GM13976 (cell line): ENCODE data around the gene RAB4A.

Source experiments
- DNase-seq: peaks from one replicate; pipeline ENCODE4 v3.0.0; 2012; ENCODE audit warnings: low spot score
- in situ Hi-C: fragments of 300-500 bp; cut with MboI; formaldehyde crosslinking; loops from one replicate; pipeline ENCODE4 v1.12.0; 2022; ENCODE audit warnings: low sequenced_read_pairs, mixed read lengths, inconsistent platforms; ENCODE audit not compliant: unreplicated experiment
- TF ChIP-seq, protein P1 (sequence below): IDR thresholded peaks from 2 replicates; pipeline ENCODE4 v1.5.1; 2012; ENCODE audit warnings: borderline replicate concordance, mild to moderate bottlenecking; ENCODE audit not compliant: insufficient read depth; ENCODE audit errors: extremely low read depth, missing control alignments, control extremely low read depth

Gene RAB4A

DNA sequence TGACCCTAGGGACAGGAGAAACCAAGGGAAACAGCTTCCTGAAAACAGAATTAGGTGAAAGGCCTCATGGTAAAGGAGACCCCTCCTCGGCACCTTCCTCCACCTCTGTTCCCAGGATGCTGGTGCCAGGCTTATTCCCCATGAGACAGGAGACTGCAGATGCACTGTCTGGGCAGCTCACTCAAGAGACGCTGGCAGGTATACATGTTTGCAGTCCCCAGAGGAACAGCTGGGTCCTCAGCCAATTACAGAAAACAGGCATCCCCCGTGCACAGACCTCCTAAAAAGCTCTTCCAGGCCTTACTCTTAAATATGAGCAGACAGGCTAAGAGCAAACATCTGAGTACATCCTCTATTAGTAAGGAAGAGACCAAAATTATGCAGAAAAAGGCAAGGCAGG is 65.4 kb downstream of the RAB4A start:
- TF ChIP-seq, protein P1, sequence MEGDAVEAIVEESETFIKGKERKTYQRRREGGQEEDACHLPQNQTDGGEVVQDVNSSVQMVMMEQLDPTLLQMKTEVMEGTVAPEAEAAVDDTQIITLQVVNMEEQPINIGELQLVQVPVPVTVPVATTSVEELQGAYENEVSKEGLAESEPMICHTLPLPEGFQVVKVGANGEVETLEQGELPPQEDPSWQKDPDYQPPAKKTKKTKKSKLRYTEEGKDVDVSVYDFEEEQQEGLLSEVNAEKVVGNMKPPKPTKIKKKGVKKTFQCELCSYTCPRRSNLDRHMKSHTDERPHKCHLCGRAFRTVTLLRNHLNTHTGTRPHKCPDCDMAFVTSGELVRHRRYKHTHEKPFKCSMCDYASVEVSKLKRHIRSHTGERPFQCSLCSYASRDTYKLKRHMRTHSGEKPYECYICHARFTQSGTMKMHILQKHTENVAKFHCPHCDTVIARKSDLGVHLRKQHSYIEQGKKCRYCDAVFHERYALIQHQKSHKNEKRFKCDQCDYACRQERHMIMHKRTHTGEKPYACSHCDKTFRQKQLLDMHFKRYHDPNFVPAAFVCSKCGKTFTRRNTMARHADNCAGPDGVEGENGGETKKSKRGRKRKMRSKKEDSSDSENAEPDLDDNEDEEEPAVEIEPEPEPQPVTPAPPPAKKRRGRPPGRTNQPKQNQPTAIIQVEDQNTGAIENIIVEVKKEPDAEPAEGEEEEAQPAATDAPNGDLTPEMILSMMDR = no peak
- DNase-seq = no peak
- in situ Hi-C loops = no loop called here

DNA sequence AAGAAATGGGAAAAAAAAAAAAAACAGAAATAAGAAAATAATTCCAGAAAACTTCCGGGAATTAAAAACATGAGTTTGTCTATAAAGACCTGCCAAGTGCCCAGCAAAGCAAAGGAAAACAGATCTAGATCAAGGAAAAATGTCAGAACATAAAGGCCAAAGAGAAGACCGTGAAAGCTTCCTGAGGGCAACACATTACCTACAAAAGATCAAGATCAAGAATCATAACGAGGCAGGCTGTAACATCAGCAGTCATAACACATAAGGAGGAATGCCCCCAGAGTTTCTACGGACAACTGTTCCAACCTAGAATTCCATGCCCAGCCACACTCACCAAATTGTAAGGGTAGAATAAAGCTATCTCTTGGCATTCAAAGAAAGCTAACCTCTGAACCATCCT is 68.2 kb downstream of the RAB4A start:
- DNase-seq = no peak
- TF ChIP-seq, protein P1 = no peak
- in situ Hi-C loops = no loop called here

DNA sequence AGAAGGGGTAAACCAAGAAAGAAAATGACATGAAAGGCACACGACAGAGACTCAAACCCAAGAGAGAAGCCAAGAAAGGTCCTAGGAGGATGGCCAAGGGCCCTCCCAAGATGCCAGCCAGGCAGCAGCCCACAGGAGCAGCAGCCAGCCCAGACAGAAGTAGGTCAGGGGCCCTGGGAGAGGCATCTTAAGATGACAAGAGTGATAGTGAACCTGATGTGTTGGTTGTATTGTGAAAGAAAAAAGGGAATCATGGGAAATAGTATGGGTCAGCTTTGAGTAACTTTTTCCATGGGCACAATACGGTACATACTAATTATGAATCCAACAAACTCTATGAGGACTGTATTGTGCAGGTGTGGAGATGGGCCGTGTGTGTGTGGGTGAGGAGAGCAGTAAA is 68.6 kb downstream of the RAB4A start:
- no peak for DNase-seq
- in situ Hi-C loops = no loop called here
- TF ChIP-seq, protein P1 = no peak

DNA sequence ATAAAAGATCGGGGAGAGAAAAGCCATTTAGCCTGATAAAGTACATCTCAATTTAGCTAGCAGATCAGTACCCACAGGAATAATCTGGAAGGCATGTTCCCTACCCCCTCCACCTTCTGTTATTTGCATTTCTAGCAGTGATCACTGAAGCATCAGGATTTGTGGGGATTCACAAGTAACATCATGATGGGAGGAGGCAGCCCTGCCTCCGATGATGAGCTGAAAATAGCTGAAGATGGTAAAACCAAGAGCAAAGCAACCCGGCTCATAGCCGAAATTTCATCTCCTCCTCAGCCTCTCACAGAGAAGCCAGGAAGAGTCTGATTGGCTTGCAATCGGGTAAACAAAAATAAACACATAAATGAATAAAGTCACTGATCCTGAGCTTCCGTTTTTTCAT is 69.6 kb downstream of the RAB4A start:
- TF ChIP-seq, protein P1 = no peak
- no peak for DNase-seq
- in situ Hi-C loops = no loop called here

DNA sequence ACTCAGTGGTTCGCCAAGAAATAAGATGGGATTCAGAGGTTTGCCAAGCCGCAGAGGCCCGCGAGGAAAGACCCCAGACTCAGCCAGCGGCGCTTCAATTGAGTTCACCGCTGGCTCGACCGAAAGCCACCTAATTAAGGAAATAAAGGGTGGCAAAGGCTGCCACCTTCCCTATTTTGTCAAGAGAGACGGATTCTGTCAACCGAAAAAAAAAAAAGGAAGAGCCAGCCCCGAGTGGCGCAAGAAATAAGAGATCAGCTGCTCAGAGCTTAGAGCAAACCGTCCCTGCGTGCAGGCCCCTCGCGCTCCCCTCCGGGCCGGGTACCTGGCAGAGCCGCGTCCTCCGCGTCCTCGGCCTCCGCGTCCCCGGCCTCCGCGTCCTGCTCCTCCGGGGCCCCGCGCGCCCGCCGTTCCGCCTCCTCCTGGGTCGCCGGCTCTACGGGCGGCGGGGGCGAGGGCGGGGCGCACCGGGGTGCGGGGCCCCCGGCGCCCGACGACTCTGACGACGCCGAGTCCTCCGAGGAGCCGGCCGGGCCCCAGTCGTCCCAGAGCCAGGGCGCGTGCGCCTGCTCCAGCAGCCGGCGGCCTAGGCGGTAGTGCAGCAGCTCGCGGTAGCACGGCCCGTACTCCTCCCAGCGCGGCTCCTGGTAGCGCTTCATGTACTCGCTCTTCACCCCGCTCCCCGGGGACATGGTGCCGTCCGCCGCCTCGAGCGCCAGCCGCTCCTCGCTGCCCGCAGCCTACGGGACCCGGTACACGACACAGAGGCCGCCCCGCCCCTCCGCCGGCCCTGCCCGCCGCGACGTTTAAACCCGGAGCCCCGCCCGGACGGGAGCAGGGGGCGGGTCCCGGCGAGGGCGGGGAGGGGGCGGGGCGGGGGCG is 71.1 kb downstream of the RAB4A start:
- in situ Hi-C loops = no loop called here
- TF ChIP-seq, protein P1 = no peak

DNA sequence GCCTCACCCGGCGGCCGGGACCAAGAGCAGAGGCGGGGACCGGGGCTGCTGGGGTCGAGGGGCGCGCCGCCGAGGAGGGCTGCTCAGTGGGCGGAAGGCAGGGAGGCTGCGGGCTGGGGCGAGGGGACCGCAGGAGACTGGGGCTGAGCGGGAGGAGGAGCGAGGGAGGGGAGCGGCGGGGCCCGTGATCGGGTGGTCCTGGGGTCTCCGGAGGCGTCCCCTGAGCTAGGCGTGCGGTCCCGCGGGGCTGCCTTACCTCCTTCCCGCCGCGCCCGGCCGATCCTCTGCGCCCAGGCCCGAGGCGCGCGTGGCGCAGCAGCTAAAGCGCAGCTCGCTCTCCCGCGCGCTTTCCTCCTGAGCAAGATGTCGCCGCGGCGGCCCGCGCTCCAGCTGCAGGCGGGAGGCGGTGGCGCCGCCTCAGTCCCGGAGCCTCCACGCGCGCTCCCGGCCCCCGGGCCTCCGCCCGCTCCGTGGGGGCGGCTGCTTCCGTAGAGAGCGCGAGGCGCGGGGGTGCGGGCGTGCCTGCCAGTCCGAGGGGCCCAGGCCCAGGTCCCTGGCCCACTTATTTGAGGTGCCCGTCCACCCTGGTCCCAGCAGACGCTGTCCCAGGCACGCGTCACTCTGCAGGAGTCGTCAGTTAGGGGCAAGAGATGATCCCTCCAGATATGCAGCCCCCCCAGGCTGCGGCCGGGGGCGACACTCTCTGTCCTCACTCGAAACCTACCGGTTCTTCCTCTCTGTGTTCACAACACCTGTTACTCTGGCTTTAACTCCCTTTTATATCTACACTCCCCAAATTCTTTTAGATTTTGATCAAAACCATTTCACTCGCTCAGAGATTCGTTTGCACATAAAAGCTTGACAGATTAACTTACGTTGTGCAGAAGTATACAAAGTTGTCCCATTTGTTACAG is 72.0 kb downstream of the RAB4A start, which contains the start of gene CCSAP:
Gene CCSAP, minus strand, starts transcription at position 392 of the 914 bp plus-strand sequence. CDS start 582 bp downstream, outside the sequence.
- DNase-seq = peak; percentile 73
- TF ChIP-seq, protein P1 = no peak
- in situ Hi-C loops = no loop called here

More for the DNA sequence above, 71.1 kb downstream of the RAB4A start:
- peak; percentile 89 for DNase-seq
